HepG2 (cell line): ENCODE measurements around the gene ANKFY1. TPM values are rescaled to one million over a fixed set of nuclear protein-coding genes. Genes with fewer than 3 reads are reported as not detected.

Experiments
- ATAC-seq: fragments of 200-7000 bp; cut with Tn5 transposase; 3 replicates; pipeline ENCODE4 v1.9.1; 2020; ENCODE audit warnings: mild to moderate bottlenecking, moderate library complexity
- BruUV-seq: library from RNA; stranded (reverse); fragments of 400-500 nt; replicated peaks from 2 replicates; lab custom pipeline; 2021; lab: Mats Ljungman, UMichigan
- CTCF ChIA-PET: fragments of 300-600 bp; formaldehyde crosslinking; extraction: SDS; loops from one replicate; lab custom pipeline; 2021; ENCODE audit warnings: low total read pairs, inconsistent platforms, low intra/inter-chr PET ratio; lab: Yijun Ruan, JAX
- POLR2A ChIA-PET: fragments of 350-600 bp; sonication (Branson Sonifier 250); formaldehyde crosslinking; loops from one replicate; lab custom pipeline; 2020; ENCODE audit warnings: antibody characterized with exemption, inconsistent platforms; lab: Yijun Ruan, JAX
- DNase-seq: peaks from one replicate; pipeline ENCODE4 v3.0.0-alpha.2; 2015; ENCODE audit warnings: low spot score
- FAIRE-seq: peaks from 3 replicates; lab custom pipeline; 2011; peaks lifted over from hg19 to GRCh38; lab: Jason Lieb, UNC
- H2AFZ ChIP-seq: one replicate; pipeline ENCODE4 v1.6.1; 2011; ENCODE audit warnings: low read length, inconsistent platforms
- H3K27ac ChIP-seq: fragments of 300-600 bp; 3 replicates; pipeline ENCODE4 v1.8.0; 2011; ENCODE audit warnings: mixed run types, mild to moderate bottlenecking, mixed read lengths, low read length, inconsistent platforms; ENCODE audit not compliant: insufficient read depth; ENCODE audit errors: extremely low read length
- H3K27me3 ChIP-seq, 2 experiments: fragments of 200-600 bp in 1 of 2; 2 replicates in 1 of 2; 3 replicates in 1 of 2; pipeline versions ENCODE4 v1.6.0 to v1.8.0; 2011; ENCODE audit warnings: low read length in 2 of 2, mild to moderate bottlenecking in 2 of 2, moderate library complexity in 2 of 2, inconsistent platforms in 1 of 2; ENCODE audit not compliant: insufficient read depth in 2 of 2, control insufficient read depth in 1 of 2
- H3K36me3 ChIP-seq, 2 experiments: fragments of 200-600 bp in 1 of 2; replicated peaks in 1 of 2; 2 replicates in 1 of 2; 3 replicates in 1 of 2; pipeline versions ENCODE4 v1.5.1 to v1.8.0; 2011; ENCODE audit warnings: low read length in 2 of 2, inconsistent platforms in 1 of 2; ENCODE audit not compliant: insufficient read depth in 2 of 2, control insufficient read depth in 1 of 2
- H3K4me1 ChIP-seq: 2 replicates; pipeline ENCODE4 v1.5.1; 2012; ENCODE audit warnings: low read length, inconsistent platforms; ENCODE audit not compliant: insufficient read depth
- H3K4me2 ChIP-seq: 2 replicates; pipeline ENCODE4 v1.6.0; 2011; ENCODE audit warnings: low read depth, low read length, inconsistent platforms
- H3K4me3 ChIP-seq, 3 experiments: fragments of 200-600 bp in 1 of 3; sonication (generic), shearing (Covaris generic) in 1 of 3; replicated peaks in 1 of 3; 2 replicates each; pipeline ENCODE4 v1.5.1; 2011 to 2016; ENCODE audit warnings: low read length in 3 of 3, inconsistent platforms in 2 of 3, low read depth in 2 of 3, mild to moderate bottlenecking in 2 of 3, control low read depth in 1 of 3, mixed read lengths in 1 of 3; ENCODE audit not compliant: insufficient read depth in 1 of 3
- H3K79me2 ChIP-seq: one replicate; pipeline ENCODE4 v1.6.1; 2011; ENCODE audit warnings: low read length, inconsistent platforms; ENCODE audit not compliant: insufficient read depth
- H3K9ac ChIP-seq: 2 replicates; pipeline ENCODE4 v1.6.0; 2011; ENCODE audit warnings: mild to moderate bottlenecking, low read depth, low read length, inconsistent platforms; ENCODE audit not compliant: insufficient read depth
- H3K9me3 ChIP-seq: 2 replicates; pipeline ENCODE4 v1.5.1; 2012; ENCODE audit warnings: mild to moderate bottlenecking, low read length
- H4K20me1 ChIP-seq: 2 replicates; pipeline ENCODE4 v1.6.0; 2011; ENCODE audit warnings: inconsistent platforms, mild to moderate bottlenecking, low read length, moderate library complexity; ENCODE audit not compliant: insufficient read depth
- ETV5 ChIP-seq: IDR thresholded peaks from 2 replicates; pipeline ENCODE4 v1.6.1; 2018; ENCODE audit warnings: missing biosample characterization, missing genetic modification reagents, inconsistent platforms, borderline replicate concordance
- GLI4 ChIP-seq: sonication (generic); formaldehyde crosslinking; IDR thresholded peaks from 2 replicates; pipeline ENCODE4 v1.5.1; 2020; ENCODE audit warnings: missing genetic modification reagents, mild to moderate bottlenecking, moderate library complexity, borderline replicate concordance
- JDP2 ChIP-seq: sonication (generic); formaldehyde crosslinking; IDR thresholded peaks from 2 replicates; pipeline ENCODE4 v1.8.1; 2022; ENCODE audit warnings: missing genetic modification reagents, borderline replicate concordance
- KDM6A ChIP-seq: IDR thresholded peaks from 2 replicates; pipeline ENCODE4 v1.6.1; 2016; ENCODE audit warnings: low read depth
- NBN ChIP-seq: fragments of 450-650 bp; conservative IDR thresholded peaks from 2 replicates; pipeline ENCODE4 v1.6.1; 2017
- RFXANK ChIP-seq: IDR thresholded peaks from 2 replicates; pipeline ENCODE4 v1.6.1; 2016
- SETDB1 ChIP-seq: sonication (generic); formaldehyde crosslinking; IDR thresholded peaks from 2 replicates; pipeline ENCODE4 v1.5.1; 2020; ENCODE audit warnings: missing genetic modification reagents, mild to moderate bottlenecking, borderline replicate concordance
- SMARCC2 ChIP-seq: fragments of 450-650 bp; IDR thresholded peaks from 2 replicates; pipeline ENCODE4 v1.6.1; 2017; ENCODE audit warnings: antibody characterized with exemption, mild to moderate bottlenecking
- SP4 ChIP-seq: sonication (generic); formaldehyde crosslinking; IDR thresholded peaks from 2 replicates; pipeline ENCODE4 v1.8.1; 2023; ENCODE audit warnings: mild to moderate bottlenecking, missing genetic modification reagents
- TOE1 ChIP-seq: sonication (generic); formaldehyde crosslinking; IDR thresholded peaks from 2 replicates; pipeline ENCODE4 v1.4.0; 2020; ENCODE audit warnings: mild to moderate bottlenecking, missing genetic modification reagents
- ZBTB7A ChIP-seq: sonication (generic); formaldehyde crosslinking; IDR thresholded peaks from 2 replicates; pipeline ENCODE4 v1.8.0; 2022; ENCODE audit warnings: mild to moderate bottlenecking, missing genetic modification reagents
- ZBTB8A ChIP-seq: sonication (generic); formaldehyde crosslinking; IDR thresholded peaks from 2 replicates; pipeline ENCODE4 v1.4.0; 2020; ENCODE audit warnings: mild to moderate bottlenecking, low read depth, missing genetic modification reagents, borderline replicate concordance
- ZNF101 ChIP-seq: sonication (generic); formaldehyde crosslinking; IDR thresholded peaks from 2 replicates; pipeline ENCODE4 v1.4.0; 2020; ENCODE audit warnings: mild to moderate bottlenecking, low read depth, missing genetic modification reagents, borderline replicate concordance
- ZNF33A ChIP-seq: sonication (generic); formaldehyde crosslinking; IDR thresholded peaks from 2 replicates; pipeline ENCODE4 v1.5.1; 2020; ENCODE audit warnings: missing genetic modification reagents, mild to moderate bottlenecking, moderate library complexity, borderline replicate concordance
- ZNF644 ChIP-seq: IDR thresholded peaks from 2 replicates; pipeline ENCODE4 v1.6.1; 2016; ENCODE audit warnings: low read depth
- ZNF672 ChIP-seq: sonication (generic); formaldehyde crosslinking; IDR thresholded peaks from 2 replicates; pipeline ENCODE4 v1.8.1; 2022; ENCODE audit warnings: missing genetic modification reagents
- WGBS: methylation state at CpG from one replicate; pipeline ENCODE4 v1.1.6; 2017; ENCODE audit warnings: low lambda C conversion rate; 5-methylcytosine and 5-hydroxymethylcytosine counted together
- in situ Hi-C: cut with HindIII; loops from 2 replicates; pipeline ENCODE4 v1.10.0; 2017; ENCODE audit warnings: low pct_unique_long_range_greater_than_20kb; ENCODE audit not compliant: extremely low pct_ligation_motif_present
- intact Hi-C: fragments of 100-400 bp; cut with micrococcal nuclease; formaldehyde crosslinking; loops from one replicate; pipeline ENCODE4 v1.10.0; 2022; ENCODE audit not compliant: unreplicated experiment
- polyA plus RNA-seq, 8 experiments: library from polyadenylated mRNA; depleted of rRNA in 3 of 8; stranded (reverse) in 7 of 8; unstranded in 1 of 8; fragments of >200 nt; fragmentation: Illumina TruSeq in 4 of 8; extraction: Trizol in 4 of 8; gene quantifications; 2 replicates each; pipeline versions ENCODE4 v1.2.1 to v1.2.3, GENCODE V29; 2011 to 2016; ENCODE audit warnings: low read depth in 4 of 8, missing spikeins in 1 of 8, mixed read lengths in 1 of 8; ENCODE audit not compliant: insufficient read depth in 1 of 8
- total RNA-seq, 5 experiments: library from RNA; depleted of rRNA; stranded (reverse); fragments of >200 nt; fragmentation: Illumina TruSeq; extraction: Trizol; gene quantifications; 2 replicates each; pipeline ENCODE4 v1.2.3, GENCODE V29; 2016; ENCODE audit warnings: low read depth in 1 of 5
- TF ChIP-seq, protein P1 (sequence below): IDR thresholded peaks from 2 replicates; pipeline ENCODE4 v1.6.1; 2012; ENCODE audit warnings: inconsistent platforms
- TF ChIP-seq, protein P2 (sequence below): sonication (generic); formaldehyde crosslinking; conservative IDR thresholded peaks from 2 replicates; pipeline ENCODE4 v1.5.0; 2020; ENCODE audit warnings: missing genetic modification reagents
- TF ChIP-seq, protein P3 (sequence below): sonication (generic); formaldehyde crosslinking; IDR thresholded peaks from 2 replicates; pipeline ENCODE4 v1.9.0; 2021; ENCODE audit warnings: missing genetic modification reagents, borderline replicate concordance
- TF ChIP-seq, protein P4 (sequence below): sonication (generic); formaldehyde crosslinking; IDR thresholded peaks from 2 replicates; pipeline ENCODE4 v1.5.1; 2020; ENCODE audit warnings: missing genetic modification reagents, mild to moderate bottlenecking, borderline replicate concordance

ANKFY1 gene
- total and polyA plus RNA-seq, 2 of the 13 experiments (the other 11 are each of a cell fraction or from before 2014, with no cell fraction given): 11.9 to 16.8 TPM

DNA sequence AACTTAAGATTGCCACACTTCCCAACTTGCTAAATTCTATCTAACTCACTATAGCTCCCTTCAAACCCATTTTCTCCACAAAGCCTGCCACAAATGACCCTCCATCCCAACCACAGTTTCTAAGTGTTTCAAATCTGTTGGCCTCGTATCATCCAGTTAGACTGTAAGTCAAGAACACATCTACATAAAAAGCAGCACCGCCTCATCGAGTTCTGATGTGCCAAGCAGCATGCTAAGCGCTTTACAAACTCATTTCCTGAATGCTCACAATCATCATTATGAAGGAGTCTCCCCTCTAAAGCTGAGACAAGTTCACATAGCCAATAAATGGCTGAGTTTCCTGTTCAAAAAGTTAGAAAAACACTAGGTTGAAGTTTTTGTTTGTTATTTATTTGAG lies 9.2 kb upstream of the ANKFY1 start:
- POLR2A ChIA-PET: no interaction called here
- H4K20me1 ChIP-seq: no peaks in the 10 kb centered on the region
- H3K27me3 ChIP-seq: no peaks in the 10 kb centered on the region
- H3K4me3 ChIP-seq: no peak overlapping the region
- no peak for DNase-seq
- intact Hi-C loops (no loop called here), in situ Hi-C loops (no loop called here)
- WGBS: 98% methylated on average over 4 of the region's 4 CpGs
- no peaks in the 10 kb centered on the region for H3K9me3 ChIP-seq
- no peak for FAIRE-seq
- peaks cover 0 to 41% of the 10 kb centered on the region in 2 experiments for H3K36me3 ChIP-seq
- no peak overlapping the region for H3K4me2 ChIP-seq
- no peak overlapping the region for H3K27ac ChIP-seq
- H3K79me2 ChIP-seq: peaks cover 2% of the 10 kb centered on the region
- H3K4me1 ChIP-seq: no peaks in the 10 kb centered on the region
- CTCF ChIA-PET: no interaction called here
- BruUV-seq: no TSS peak
- TF ChIP-seq JDP2: no peak
- no peak for TF ChIP-seq ZNF101
- TF ChIP-seq, protein P1, sequence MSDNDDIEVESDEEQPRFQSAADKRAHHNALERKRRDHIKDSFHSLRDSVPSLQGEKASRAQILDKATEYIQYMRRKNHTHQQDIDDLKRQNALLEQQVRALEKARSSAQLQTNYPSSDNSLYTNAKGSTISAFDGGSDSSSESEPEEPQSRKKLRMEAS: no peak
- TF ChIP-seq ZNF33A: no peak
- no peak for TF ChIP-seq ZNF672 (CRISPR knock-in tag)
- no peak for TF ChIP-seq ZBTB8A (CRISPR knock-in tag)
- no peak for TF ChIP-seq TOE1 (CRISPR knock-in tag)
- TF ChIP-seq ETV5 (CRISPR knock-in tag): no peak
- TF ChIP-seq SMARCC2: no peak
- no peak for TF ChIP-seq SETDB1 (CRISPR knock-in tag)
- TF ChIP-seq, protein P2, sequence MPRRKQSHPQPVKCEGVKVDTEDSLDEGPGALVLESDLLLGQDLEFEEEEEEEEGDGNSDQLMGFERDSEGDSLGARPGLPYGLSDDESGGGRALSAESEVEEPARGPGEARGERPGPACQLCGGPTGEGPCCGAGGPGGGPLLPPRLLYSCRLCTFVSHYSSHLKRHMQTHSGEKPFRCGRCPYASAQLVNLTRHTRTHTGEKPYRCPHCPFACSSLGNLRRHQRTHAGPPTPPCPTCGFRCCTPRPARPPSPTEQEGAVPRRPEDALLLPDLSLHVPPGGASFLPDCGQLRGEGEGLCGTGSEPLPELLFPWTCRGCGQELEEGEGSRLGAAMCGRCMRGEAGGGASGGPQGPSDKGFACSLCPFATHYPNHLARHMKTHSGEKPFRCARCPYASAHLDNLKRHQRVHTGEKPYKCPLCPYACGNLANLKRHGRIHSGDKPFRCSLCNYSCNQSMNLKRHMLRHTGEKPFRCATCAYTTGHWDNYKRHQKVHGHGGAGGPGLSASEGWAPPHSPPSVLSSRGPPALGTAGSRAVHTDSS (CRISPR knock-in tag): no peak
- no peak for TF ChIP-seq ZBTB7A
- no peak for TF ChIP-seq SP4 (CRISPR knock-in tag)
- no peak for TF ChIP-seq NBN
- no peak for TF ChIP-seq RFXANK (CRISPR knock-in tag)
- TF ChIP-seq, protein P3, sequence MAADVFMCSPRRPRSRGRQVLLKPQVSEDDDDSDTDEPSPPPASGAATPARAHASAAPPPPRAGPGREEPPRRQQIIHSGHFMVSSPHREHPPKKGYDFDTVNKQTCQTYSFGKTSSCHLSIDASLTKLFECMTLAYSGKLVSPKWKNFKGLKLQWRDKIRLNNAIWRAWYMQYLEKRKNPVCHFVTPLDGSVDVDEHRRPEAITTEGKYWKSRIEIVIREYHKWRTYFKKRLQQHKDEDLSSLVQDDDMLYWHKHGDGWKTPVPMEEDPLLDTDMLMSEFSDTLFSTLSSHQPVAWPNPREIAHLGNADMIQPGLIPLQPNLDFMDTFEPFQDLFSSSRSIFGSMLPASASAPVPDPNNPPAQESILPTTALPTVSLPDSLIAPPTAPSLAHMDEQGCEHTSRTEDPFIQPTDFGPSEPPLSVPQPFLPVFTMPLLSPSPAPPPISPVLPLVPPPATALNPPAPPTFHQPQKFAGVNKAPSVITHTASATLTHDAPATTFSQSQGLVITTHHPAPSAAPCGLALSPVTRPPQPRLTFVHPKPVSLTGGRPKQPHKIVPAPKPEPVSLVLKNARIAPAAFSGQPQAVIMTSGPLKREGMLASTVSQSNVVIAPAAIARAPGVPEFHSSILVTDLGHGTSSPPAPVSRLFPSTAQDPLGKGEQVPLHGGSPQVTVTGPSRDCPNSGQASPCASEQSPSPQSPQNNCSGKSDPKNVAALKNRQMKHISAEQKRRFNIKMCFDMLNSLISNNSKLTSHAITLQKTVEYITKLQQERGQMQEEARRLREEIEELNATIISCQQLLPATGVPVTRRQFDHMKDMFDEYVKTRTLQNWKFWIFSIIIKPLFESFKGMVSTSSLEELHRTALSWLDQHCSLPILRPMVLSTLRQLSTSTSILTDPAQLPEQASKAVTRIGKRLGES: no peak
- no peak for TF ChIP-seq KDM6A (CRISPR knock-in tag)
- TF ChIP-seq, protein P4, sequence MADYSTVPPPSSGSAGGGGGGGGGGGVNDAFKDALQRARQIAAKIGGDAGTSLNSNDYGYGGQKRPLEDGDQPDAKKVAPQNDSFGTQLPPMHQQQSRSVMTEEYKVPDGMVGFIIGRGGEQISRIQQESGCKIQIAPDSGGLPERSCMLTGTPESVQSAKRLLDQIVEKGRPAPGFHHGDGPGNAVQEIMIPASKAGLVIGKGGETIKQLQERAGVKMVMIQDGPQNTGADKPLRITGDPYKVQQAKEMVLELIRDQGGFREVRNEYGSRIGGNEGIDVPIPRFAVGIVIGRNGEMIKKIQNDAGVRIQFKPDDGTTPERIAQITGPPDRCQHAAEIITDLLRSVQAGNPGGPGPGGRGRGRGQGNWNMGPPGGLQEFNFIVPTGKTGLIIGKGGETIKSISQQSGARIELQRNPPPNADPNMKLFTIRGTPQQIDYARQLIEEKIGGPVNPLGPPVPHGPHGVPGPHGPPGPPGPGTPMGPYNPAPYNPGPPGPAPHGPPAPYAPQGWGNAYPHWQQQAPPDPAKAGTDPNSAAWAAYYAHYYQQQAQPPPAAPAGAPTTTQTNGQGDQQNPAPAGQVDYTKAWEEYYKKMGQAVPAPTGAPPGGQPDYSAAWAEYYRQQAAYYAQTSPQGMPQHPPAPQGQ (CRISPR knock-in tag): no peak
- TF ChIP-seq GLI4 (CRISPR knock-in tag): no peak
- TF ChIP-seq ZNF644 (CRISPR knock-in tag): no peak
- TF ChIP-seq, all 625 proteins: peak for 0
- ATAC-seq: no peak
- Histone ChIP-seq H2AFZ (no peak overlapping the region), H3K9ac (no peak overlapping the region)
